OCI-LY1 (cell line): ENCODE results near the gene CATSPER1.

ENCODE experiments used
- H2AFZ ChIP-seq: fragments of 200-600 bp; sonication (generic), shearing (Covaris generic); 2 replicates; pipeline ENCODE4 v1.6.0; 2014; ENCODE audit warnings: antibody characterized with exemption, mild to moderate bottlenecking, low read length
- H3F3A ChIP-seq: fragments of 200-600 bp; sonication (generic), shearing (Covaris generic); 2 replicates; pipeline ENCODE4 v1.6.0; 2014; ENCODE audit warnings: mild to moderate bottlenecking, antibody characterized with exemption, low read length, moderate library complexity; ENCODE audit not compliant: insufficient read depth
- H3K27ac ChIP-seq: fragments of 200-600 bp; sonication (generic); 2 replicates; pipeline ENCODE4 v1.5.1; 2014; ENCODE audit warnings: low read length, mixed run types, mild to moderate bottlenecking, low read depth; ENCODE audit not compliant: poor library complexity, severe bottlenecking
- H3K27me3 ChIP-seq: fragments of 200-600 bp; sonication (generic); 2 replicates; pipeline ENCODE4 v1.6.0; 2014; ENCODE audit warnings: antibody characterized with exemption, mild to moderate bottlenecking, low read length, moderate library complexity; ENCODE audit not compliant: insufficient read depth
- H3K36me3 ChIP-seq: fragments of 200-600 bp; sonication (generic); 2 replicates; pipeline ENCODE4 v1.6.1; 2014; ENCODE audit warnings: mild to moderate bottlenecking, antibody characterized with exemption, low read length, moderate library complexity, mixed read lengths; ENCODE audit not compliant: insufficient read depth
- H3K4me1 ChIP-seq: fragments of 200-600 bp; sonication (generic); 2 replicates; pipeline ENCODE4 v1.5.1; 2014; ENCODE audit warnings: mild to moderate bottlenecking, low read length, moderate library complexity; ENCODE audit not compliant: insufficient read depth, severe bottlenecking
- H3K4me2 ChIP-seq: fragments of 200-600 bp; sonication (generic), shearing (Covaris generic); 2 replicates; pipeline ENCODE4 v1.6.1; 2014; ENCODE audit warnings: low read length
- H3K4me3 ChIP-seq: fragments of 200-600 bp; sonication (generic); 2 replicates; pipeline ENCODE4 v1.5.1; 2014; ENCODE audit warnings: low read length, low read depth, mild to moderate bottlenecking, mixed read lengths; ENCODE audit not compliant: poor library complexity, severe bottlenecking
- H3K79me2 ChIP-seq: fragments of 200-600 bp; shearing (Covaris generic); 2 replicates; pipeline ENCODE4 v1.6.1; 2016; ENCODE audit warnings: mixed run types, low read length, mixed read lengths; ENCODE audit not compliant: insufficient read depth
- H3K9ac ChIP-seq: fragments of 200-600 bp; sonication (generic), shearing (Covaris generic); 2 replicates; pipeline ENCODE4 v1.6.1; 2014; ENCODE audit warnings: mild to moderate bottlenecking, low read length, mixed read lengths
- H3K9me2 ChIP-seq: fragments of 200-600 bp; sonication (generic), shearing (Covaris generic); 2 replicates; pipeline ENCODE4 v1.6.1; 2014; ENCODE audit warnings: low read depth, mild to moderate bottlenecking, low read length, mixed read lengths
- H3K9me3 ChIP-seq: fragments of 200-600 bp; shearing (Covaris generic); 2 replicates; pipeline ENCODE4 v1.6.1; 2014; ENCODE audit warnings: low read length, mixed read lengths
- H4K20me1 ChIP-seq: fragments of 200-600 bp; sonication (generic), shearing (Covaris generic); 2 replicates; pipeline ENCODE4 v1.6.0; 2016; ENCODE audit warnings: mild to moderate bottlenecking, low read length; ENCODE audit not compliant: insufficient read depth
- CTCF ChIP-seq: fragments of 200-600 bp; sonication (generic), shearing (Covaris generic); IDR thresholded peaks from 2 replicates; pipeline ENCODE4 v1.5.1; 2017; ENCODE audit warnings: mild to moderate bottlenecking, antibody characterized with exemption, low read length, moderate library complexity, mixed read lengths
- EZH2 ChIP-seq: fragments of 200-600 bp; sonication (generic), shearing (Covaris generic); IDR thresholded peaks from 2 replicates; pipeline ENCODE4 v1.8.0; 2017; ENCODE audit warnings: borderline replicate concordance, mixed run types, mild to moderate bottlenecking, antibody characterized with exemption, low read length, moderate library complexity, mixed read lengths

CATSPER1 gene

DNA sequence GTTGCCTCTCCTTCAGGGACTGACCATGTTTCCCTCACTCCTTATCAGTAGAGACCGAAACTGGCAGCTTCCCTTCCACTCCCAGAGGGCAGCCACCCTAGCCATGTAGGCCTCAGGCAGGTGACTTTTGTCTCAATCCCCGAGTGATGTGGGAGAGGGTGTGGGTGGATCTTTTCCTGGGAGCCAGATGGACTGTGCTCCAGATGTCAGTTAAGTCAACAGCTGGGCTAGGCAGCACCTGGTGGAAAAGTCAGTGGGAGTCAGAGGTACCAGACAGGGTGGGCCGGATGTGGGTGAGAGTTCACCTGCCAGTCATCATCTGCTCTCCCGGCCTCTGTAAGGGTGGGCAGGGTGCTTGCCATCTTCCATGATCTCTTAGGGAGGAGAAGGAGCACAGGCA lies 22.1 kb downstream of the CATSPER1 start:
- Histone ChIP-seq H3K27me3 (no peaks in the 10 kb centered on the region), H3F3A (no peaks in the 10 kb centered on the region), H3K4me1 (peaks cover 19% of the 10 kb centered on the region), H3K9ac (no peak overlapping the region), H3K4me3 (no peak overlapping the region), H3K9me2 (no peaks in the 10 kb centered on the region), H3K4me2 (no peak overlapping the region), H3K27ac (no peak overlapping the region), H3K79me2 (peaks cover 17% of the 10 kb centered on the region), H3K36me3 (peaks cover 39% of the 10 kb centered on the region), H3K9me3 (no peaks in the 10 kb centered on the region), H2AFZ (no peak overlapping the region), H4K20me1 (no peaks in the 10 kb centered on the region)
- TF ChIP-seq CTCF (no peak), EZH2 (no peak)

GRCh38 chr11:66003291-66003690 lies 23.0 kb downstream of the CATSPER1 start:
- H3K9me2 ChIP-seq, result no peaks in the 10 kb centered on the region
- H2AFZ ChIP-seq, result no peak overlapping the region
- TF ChIP-seq CTCF, result no peak
- TF ChIP-seq EZH2, result no peak
- no peaks in the 10 kb centered on the region for H3K9me3 ChIP-seq
- peak overlapping the region; percentile 97 for H3K9ac ChIP-seq
- H4K20me1 ChIP-seq, result no peaks in the 10 kb centered on the region
- H3K4me2 ChIP-seq, result peak overlapping the region; percentile 96
- H3F3A ChIP-seq, result no peaks in the 10 kb centered on the region
- peak overlapping the region; percentile 97 for H3K4me3 ChIP-seq
- H3K79me2 ChIP-seq, result peaks cover 17% of the 10 kb centered on the region
- peaks cover 19% of the 10 kb centered on the region for H3K4me1 ChIP-seq
- peaks cover 48% of the 10 kb centered on the region for H3K36me3 ChIP-seq
- peak overlapping the region; percentile 95 for H3K27ac ChIP-seq
- no peaks in the 10 kb centered on the region for H3K27me3 ChIP-seq

DNA sequence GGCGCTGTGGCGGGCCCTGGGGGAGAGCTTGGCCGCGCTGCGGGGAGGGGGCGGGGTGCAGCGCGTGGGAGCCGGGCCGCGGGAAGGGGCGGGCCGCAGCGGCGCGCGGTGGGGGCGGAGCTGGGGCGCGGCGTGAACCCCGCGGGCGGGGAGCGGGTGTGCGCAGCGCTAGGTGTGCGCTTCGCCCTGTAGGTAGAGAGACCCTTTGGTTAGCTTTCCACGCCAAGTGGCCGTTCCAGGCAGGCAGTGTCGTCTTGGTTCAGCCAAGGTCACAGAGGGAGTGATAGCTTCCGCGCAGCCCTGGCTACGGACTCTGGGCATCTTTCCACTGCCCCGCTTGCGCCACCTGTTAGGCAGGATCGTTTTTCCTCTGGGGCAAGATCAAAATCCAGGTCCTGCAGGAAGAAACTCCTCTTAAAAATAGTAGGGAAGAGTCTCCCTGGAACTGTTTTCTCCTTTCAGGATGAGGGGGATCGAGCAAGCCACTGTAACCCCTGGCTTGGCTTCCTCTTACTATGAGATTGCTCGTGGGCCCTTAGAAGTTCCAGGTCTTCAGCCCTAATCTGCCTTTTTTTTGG lies 23.5 kb downstream of the CATSPER1 start:
- TF ChIP-seq CTCF (peak; percentile 28), EZH2 (no peak)
- no peaks in the 10 kb centered on the region for H3K9me3 ChIP-seq
- peak overlapping the region; percentile 95 for H3K27ac ChIP-seq
- H3K79me2 ChIP-seq, result peaks cover 17% of the 10 kb centered on the region
- peak overlapping the region; percentile 97 for H3K4me3 ChIP-seq
- peaks cover 19% of the 10 kb centered on the region for H3K4me1 ChIP-seq
- H3K9ac ChIP-seq, result peak overlapping the region; percentile 97
- H4K20me1 ChIP-seq, result no peaks in the 10 kb centered on the region
- no peaks in the 10 kb centered on the region for H3F3A ChIP-seq
- no peaks in the 10 kb centered on the region for H3K27me3 ChIP-seq
- peak overlapping the region; percentile 96 for H3K4me2 ChIP-seq
- H3K9me2 ChIP-seq, result no peaks in the 10 kb centered on the region
- H2AFZ ChIP-seq, result no peak overlapping the region
- H3K36me3 ChIP-seq, result peaks cover 53% of the 10 kb centered on the region
